DND-41 (cell line): ENCODE measurements around the gene CKB.

ENCODE experiments used
- CTCF ChIP-seq: IDR thresholded peaks from 2 replicates; pipeline ENCODE4 v1.5.1; 2012; ENCODE audit warnings: borderline replicate concordance, low read length, moderate library complexity, mild to moderate bottlenecking; ENCODE audit not compliant: poor library complexity, severe bottlenecking; ENCODE audit errors: extremely low read depth
- EZH2 ChIP-seq: IDR thresholded peaks from 3 replicates; pipeline ENCODE4 v1.6.1; 2012; ENCODE audit warnings: borderline replicate concordance, low read depth, mild to moderate bottlenecking, moderate library complexity, low read length, inconsistent platforms; ENCODE audit not compliant: severe bottlenecking

- TF ChIP-seq CTCF, result no peak
- TF ChIP-seq EZH2, result no peak
Observed at GRCh38 chr14:103499709-103500108, 22.9 kb downstream of the CKB start.
